Activated T-helper 1 cell treated with anti-CD3 and anti-CD28 coated beads, Interleukin-2, amount 50 U/mL, for 16 hours (primary cell): Measurements from ENCODE around the gene CRIP2.

Experiments used
- DNase-seq, 2 donors: peaks; one replicate each; pipeline ENCODE4 v3.0.0-alpha.2; 2020; ENCODE audit warnings: low read depth in 1 of 2, low spot score in 1 of 2

Gene CRIP2

DNA sequence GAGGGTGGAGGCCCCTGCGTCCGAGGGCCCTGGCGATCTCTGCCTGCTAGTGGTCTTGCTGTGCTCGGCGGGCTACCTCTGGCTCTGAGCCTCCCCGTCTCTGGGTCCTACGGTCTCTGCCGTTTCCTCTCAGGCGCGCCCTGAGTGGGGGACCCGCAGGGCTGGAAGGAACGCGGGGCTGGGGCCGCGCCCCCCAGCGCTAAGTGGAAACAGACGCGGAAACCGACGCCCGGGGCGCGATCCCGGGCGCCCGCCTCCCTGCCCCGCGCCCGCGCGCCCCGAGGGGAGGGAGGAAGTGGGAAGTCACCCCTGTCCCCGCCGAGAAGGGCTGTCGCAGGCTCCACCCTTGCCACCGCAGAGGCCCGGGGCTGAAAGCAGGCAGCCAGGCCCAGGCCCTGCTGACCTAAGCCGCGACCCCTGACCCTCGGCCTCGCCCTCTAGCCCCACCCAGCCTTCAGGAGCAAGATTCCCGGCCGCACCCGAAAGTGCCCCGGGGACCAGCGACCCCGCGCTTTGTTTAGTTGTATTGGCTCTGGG, 12.9 kb downstream of the CRIP2 start:
- peak; percentile 49 to 55 for DNase-seq

DNA sequence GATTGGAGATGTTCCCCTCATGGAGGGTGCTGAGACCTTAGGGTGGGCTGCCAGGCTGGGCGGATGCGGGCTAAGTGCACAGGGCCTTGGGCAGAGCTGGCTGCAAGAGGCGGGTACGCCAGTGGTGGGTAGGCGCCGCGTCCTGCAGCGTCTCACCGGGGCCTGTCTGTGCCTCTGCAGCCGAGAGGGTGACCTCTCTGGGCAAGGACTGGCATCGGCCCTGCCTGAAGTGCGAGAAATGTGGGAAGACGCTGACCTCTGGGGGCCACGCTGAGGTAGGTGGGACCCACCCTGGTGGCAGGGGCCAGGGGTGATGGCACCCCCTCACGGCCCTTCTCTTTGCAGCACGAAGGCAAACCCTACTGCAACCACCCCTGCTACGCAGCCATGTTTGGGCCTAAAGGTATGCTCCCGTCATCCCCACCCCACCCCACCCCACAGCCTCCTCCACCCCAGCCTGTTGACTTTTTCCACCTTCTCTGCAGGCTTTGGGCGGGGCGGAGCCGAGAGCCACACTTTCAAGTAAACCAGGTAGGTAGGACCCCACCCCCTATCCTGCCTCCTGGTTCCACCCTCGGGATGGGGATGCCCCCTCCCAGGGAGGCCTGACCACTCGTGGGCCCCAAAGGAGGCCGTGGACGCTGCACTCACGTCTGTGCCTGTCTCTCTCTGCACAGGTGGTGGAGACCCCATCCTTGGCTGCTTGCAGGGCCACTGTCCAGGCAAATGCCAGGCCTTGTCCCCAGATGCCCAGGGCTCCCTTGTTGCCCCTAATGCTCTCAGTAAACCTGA, 13.6 kb downstream of the CRIP2 start:
- DNase-seq: no peak

DNA sequence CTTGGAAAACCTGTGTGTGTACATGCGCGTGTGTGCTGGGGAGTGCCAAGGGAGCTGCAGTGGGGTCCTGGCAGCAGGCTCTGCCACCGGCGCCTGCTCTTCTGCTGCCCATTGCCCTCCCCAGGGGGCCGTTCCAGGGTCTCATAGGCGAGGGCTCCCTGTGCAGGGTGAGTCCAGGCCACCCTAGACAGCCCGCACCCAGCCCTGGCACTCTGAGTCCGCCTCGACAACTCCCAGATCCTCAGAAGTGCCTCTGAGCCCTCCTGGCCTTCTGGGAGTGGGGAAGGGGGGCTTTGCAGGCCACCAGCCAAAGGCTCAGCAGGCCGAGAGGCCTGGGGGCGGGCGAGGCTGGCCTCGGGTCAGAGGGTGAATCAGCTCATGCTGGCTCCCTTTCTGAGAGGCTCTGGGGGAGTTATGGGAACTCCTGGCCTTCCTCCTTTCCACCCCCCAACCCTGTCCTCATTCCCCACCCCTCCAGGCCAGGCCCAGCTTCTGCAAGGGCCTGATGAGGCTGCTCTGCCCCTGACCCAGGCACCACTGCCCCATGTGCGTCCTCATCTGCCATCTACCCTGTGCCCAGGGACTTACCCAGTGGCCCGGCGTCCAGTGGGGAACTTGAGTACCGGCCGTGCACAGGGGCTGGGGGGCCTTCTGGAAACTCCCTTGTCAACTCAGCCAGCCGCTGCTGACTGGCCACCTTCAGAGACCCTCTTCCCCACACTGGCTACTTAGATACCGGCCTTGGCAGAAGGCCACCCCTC, 14.3 kb downstream of the CRIP2 start:
- no peak for DNase-seq

DNA sequence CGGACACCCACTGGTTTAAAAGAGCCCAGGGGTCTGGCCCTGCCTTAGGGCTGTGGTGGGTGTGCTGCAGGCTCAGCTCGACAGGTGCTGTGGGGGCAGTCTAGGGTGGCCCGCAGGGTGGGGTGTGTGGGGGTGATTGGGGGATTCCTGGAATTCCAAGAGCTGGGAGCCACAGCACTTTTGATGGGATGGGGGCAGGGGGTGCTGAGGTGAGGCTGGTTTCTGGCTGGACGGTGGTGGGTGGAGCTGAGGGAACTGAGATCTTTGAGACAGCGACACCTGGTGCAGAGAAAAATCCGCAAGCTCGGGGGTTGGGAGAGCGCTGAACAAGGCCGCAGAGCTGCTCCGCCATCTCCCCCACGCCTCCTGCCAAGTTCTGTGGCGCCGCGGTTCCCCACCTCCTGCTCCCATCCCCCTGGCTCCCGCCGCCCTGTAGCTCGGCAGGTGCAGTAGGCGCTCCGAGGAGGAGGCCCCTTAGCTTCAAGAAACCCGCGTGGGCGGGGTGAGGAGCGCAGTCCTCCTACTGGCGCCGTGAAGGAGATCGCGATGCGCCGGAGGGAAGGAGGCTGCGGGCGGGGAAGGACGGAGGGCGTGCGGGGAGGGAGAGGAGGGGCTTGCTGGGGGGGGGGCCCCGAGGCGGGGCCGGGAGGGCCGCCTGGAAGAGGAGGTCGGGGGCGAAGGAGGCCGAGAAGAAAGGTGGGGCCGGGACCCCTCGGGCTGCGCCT, 15.1 kb downstream of the CRIP2 start:
- peak; percentile 69 to 79 for DNase-seq

DNA sequence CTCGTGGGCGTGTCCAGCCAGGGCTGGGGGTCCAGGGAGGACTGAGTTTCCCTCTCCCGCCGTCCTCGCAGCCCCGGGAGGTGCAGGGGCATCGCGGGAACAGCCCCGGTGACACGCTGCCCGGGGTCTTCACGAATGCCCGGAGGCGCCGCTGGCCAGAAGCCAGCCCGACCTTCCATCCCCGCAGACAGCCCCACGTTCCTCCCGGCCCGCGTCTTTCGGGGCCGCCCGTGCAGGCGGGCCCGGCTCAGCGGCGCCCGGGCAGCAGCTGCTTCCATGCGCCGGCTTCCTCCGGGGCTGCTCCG, 15.6 kb downstream of the CRIP2 start:
- no peak for DNase-seq

DNA sequence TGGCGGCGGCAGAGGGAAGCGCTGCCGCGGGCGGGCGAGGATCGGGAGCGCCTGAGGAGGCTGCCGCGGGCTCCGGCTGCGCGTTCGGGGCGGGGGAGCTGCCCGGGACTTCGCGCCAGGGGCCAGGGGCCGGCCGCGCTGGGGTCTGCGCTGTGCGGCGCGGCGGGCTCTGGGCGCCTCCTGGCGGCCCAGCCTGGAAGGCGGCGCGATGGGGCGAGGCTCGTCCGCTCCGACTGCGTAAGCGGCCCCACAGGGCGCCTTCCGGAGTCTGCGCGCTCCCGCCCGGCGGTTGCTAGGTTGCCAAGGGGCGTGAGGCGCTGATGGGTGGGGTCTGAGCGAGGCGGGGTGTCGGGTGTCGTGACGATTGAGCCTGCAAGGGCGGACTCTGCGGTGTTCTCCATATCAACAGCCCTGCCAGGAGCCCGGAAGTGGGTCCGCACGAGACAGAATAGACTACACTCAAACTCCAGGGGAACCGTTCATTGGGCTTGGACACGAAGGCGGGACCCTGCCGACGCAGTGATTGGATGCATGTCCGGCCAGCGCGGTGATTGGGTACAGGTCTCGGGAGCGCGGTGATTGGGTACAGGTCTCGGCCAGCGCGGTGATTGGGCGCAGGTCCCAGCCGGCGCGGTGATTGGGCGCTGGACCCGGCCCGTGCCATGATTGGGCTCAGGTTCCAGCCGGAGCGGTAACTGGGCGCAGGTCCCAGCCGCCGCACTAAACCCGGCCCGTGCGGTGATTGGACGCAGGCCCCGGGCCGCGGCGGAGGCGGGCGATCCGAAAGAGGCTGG, 16.1 kb downstream of the CRIP2 start, which contains the start of gene TEDC1:
TEDC1 (plus strand) TSS at position 675 of the 794 bp plus-strand sequence. CDS start 130 bp downstream, outside the sequence.
- peak; percentile 95 to 98 for DNase-seq

DNA sequence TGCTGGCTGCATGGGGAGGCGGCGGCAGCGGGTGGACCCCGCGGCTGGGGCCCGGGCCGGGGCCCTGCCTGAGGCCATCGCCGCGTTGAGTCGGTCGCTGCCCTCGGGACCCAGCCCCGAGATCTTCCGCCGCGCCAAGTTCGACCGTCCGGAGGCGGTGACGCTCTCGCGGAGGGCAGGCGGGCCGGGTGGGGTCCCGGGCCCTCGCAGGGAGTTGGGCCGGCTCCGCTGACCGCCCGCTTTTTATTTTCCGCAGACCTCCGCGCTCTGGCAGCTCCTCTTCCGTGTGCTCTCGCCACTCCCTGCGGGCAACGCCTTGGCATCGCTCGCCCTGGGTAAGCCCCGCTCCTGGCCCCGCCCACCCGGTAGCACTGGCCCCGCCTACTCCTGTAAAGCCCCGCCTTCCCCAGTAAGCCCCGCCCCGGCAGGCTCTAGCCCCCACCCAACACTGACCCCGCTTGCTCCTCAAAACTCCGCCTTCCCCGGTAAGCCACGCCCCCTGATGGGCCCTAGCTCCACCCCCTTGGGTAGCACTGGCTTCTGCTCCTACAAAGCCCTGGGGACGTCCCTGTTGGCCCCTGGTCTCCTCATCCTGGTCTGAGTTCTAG, 16.8 kb downstream of the CRIP2 start:
- DNase-seq: peak; percentile 62 to 78

DNA sequence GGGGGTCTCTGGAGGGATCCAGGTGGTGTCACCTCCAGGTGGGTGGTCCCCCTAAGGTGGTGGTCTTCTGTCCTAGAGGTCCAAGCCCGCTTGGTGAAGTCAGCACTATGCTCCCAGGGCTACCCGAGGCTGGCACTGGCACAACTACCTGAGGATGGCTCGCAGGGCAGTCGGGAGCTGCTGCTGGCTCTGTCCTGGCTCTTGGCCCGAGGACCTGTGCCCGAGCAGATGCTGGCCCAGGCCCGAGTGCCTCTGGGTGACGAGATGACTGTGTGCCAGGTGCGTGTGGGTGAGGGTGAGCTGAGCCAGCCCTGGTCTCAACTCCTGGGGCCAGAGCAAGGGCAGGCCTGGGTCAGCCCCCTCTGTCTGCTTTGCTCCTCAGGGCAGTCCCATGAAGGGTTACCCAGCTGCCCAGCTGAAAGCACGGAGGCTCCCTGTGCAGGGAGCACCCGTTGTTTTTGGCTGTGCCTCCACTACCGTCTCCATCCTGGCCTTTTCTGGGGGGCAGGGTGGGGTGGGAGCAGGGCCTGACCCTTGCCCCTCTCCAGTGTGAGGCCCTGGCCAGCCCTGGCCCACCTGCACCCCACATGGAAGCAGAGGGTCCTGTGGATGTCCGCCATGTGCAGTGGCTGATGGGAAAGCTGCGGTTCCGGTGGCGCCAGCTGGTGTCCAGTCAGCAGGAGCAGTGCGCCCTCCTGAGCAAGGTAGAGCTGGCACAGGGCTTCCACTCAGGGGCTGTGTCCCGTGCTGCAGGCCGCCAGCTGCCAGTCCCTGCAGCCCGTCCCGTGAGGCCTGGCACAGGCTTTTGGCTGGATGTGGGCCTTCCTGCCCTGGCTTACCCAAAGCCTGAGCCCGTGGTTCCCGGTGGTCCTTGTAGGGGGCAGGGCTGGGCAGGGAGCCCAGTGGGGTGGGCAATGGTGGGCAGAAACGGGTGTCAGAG, 17.7 kb downstream of the CRIP2 start:
- no peak for DNase-seq

DNA sequence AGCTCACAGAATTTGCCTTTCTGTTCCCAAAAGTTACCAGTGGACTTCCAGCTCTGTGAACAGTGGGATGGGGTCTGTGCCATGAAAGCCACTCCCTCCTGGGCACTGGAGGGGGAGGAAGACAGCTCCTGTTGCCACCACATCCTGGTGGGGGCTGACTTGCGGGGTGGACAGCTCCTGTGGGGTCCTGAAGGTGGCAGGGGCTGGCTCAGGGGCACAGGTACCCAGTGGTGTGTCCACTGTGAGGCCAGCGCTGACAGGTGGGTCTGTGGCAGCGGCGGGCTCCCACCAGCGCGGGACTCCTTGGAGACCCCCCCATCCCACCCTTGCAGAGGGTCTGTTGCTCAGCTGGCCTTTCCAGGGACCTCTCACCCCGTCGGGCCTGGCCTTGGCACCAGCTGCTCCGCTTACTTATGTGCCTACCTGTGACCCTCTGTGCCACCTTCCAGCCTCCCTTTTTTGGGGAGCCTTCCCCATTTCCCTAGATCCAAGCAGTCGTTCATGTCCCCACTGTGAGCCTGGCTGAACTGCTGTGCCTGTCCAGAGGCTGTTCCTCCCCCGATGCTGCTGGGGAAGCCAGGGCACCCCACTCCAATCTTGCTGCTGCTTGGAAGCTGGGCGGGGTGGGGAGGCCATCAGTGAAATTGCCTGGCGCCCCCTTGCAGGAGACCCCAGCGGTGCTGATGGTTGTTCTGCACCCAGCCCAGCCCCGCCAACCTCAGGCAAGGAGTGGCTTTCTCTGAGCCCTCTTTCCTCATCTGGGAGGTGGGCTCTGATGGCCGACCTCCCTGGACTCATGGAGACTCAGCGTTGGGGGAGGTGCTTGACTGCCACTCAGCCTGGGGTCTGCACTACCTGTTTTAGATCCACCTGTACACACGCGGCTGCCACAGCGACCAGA, 18.6 kb downstream of the CRIP2 start:
- no peak for DNase-seq

DNA sequence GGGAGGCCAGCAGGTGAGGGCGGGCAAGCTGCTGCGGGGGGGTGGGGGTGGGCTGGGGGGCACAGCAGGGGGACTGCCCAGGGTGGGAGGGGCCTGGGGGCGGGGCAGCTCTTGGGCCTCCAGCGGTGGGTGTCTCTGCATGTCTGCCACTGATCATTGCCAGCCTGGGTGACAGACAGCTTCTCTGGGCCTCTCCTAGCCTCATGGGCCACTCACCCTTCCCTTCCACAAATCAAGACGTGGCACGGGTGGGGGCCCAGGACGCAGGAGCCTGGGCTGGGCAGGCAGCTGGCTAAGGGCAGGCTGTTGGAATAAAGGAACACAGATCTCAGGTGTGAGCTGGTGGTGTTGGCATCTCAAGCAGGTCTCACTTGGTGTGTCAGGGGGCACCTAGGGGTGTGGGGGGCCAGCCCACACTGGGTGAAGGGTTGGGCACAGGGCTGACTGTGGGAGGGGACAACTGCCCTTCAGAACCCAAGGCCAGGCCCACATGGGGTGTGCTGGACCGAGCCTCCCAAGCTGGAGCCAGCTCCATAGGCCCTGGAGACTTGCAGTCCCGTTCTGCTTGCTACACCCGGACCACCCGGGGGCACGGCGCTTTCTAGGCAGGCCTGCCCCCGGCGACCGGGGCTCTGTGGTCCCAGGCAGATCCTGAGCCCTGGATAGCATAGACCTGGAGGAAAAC, 19.4 kb downstream of the CRIP2 start:
- DNase-seq: no peak

DNA sequence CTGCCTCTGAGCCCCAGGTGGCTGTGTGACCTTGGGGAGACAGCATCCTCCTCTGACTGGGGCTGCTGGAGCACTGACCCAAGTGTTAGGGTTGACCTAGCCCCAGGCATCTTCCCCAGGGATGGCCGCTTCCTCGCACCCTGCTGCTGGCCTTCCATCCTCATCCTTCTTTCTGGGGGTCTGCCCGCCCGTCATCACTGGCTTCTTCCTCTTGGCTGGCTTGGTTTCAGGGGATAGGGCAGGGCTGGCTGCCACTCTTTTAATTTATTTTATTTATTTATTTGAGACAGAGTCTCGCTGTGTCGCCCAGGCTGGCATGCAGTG, 19.9 kb downstream of the CRIP2 start:
- DNase-seq: no peak

DNA sequence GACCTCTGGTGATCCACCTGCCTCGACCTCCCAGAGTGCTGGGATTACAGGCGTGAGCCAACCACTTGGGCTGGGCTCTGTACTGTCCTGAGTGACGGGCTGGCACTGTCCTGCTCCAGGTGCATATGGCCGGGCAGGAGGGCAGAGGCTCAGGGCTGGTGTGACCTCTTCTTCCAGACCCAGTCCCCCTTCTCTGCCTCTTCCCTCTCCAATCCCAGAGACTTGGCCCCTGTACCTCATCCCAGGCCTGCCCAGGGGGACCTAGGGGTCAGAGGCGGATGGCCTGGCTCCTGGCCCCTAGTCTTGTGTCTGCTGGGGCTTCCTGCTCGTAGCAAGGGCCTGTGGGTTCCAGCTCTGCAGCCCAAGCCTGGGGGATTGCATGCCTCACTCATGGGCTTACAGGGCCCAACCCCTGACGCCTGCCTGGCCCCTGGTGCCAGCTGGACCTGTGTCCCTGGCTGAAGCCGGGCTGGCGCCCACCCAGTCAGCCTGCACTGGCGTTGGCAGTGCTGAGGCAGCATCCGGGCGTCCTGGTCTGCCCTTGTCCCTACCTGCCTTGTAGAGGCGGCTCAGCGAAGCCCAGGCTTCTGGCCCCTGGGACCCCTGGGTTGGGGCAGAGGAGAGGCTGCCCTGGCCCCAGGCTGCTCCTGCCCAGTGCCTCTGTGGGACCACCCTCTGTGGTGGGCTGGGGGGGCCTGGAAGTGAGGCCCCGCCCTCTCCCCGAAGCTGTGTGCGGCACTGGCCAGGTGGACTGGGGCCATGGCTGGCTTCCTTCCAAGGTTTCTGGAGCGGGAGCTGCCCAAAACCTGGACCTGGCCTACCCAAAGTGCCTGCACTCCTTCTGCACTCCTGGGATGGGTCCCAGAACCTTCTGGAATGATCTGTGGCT, 20.7 kb downstream of the CRIP2 start:
- no peak for DNase-seq

DNA sequence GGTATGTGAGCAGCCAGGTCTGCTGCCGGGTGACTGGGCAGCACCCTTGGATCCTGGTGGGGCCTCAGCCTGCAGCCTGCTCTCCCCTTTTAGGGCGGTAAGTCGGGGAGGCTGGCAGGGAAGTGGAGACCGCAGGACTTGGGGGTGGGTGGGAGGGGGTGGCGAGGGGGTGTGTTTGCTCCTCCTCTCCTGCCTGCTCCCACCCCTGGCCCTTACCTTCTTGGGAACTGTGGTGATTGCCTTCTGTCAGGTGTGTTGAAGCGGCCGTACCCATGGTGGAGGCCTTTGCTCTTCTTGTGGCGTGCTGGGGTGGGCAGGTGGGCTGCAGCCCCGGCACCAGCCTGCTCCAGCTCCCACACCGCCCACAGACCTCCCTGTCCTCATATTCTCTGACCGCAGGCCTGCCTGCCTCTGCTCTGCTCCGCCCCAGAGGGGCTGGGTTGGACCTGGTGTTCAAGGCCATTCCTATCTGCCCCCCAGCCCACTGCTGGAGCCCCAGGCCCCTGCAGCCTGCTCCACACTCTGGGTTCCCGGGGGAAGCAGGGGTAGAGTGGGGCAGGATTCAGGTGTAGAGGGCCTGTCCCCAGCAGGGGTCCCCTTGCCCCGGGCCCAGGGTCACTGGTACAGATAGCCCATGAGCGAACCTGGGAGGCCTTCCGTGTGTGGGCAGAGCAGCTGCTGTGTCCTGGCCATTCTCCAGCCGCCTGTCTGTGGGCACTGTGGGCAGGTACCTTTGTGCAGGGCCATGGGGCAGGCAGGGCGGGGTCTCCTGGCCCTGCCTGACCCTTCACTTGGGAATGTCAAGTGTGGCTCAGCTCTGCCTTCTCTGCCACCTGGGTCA, 21.6 kb downstream of the CRIP2 start:
- DNase-seq: no peak

DNA sequence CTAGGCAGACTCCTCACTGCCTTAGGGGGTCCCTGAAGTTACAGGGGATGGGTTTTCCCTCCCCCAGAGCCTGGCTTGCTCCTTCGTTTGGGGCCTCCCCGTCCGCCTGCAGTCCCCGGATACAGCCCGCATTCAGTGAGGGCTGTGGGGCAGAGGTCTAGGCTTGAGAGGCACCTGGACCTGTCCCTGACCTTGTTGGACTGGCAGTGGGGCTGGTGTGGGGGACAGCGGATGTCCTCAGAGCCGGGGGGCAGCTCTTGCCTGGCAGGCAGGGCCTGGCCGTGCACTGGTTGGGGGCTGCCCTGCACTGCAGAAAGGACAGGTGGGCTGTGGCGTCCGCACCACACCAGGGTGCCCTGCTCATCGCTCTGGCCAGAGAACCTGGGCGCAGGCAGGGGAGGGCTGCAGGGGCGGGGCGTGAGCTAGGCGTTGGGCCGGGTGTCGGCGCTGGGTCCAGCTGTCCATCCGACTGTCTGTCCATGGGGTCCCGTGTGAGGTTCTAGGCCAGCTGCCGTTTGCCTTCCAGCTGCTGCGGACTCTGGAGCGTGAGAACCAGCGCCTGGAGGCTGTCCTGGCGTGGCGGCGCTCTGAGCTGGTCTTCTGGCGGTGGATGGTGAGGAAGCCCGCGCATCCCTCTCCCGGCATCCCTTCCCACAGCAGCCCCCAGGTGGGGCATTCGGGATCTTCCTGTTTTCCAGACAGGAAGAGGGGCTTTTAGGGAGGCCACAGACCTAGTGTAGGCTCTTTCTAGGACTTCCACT, 22.4 kb downstream of the CRIP2 start:
- no peak for DNase-seq
